Coronary artery (tissue), 2 donors: ENCODE results near the gene COMMD7.
"Not testable (repeated sequence)": the region's sequence is repeated elsewhere in the genome, so short reads cannot be mapped to it uniquely, and the experiment has no call there.

Source experiments
- DNase-seq: peaks from one replicate; pipeline ENCODE4 v3.0.0-alpha.2; 2017; ENCODE audit warnings: low spot score
- H3K27ac ChIP-seq, 2 donors: fragments of 200-600 bp; sonication (generic); one replicate each; pipeline ENCODE4 v1.5.1; 2016 to 2019
- H3K4me3 ChIP-seq: fragments of 200-600 bp; sonication (generic); 2 replicates; pipeline ENCODE4 v1.5.1; 2016; ENCODE audit warnings: mild to moderate bottlenecking, moderate library complexity
- CTCF ChIP-seq: fragments of 200-600 bp; sonication (generic); IDR thresholded peaks from one replicate; pipeline ENCODE4 v1.5.1; 2019; ENCODE audit warnings: antibody characterized with exemption

COMMD7 gene

DNA sequence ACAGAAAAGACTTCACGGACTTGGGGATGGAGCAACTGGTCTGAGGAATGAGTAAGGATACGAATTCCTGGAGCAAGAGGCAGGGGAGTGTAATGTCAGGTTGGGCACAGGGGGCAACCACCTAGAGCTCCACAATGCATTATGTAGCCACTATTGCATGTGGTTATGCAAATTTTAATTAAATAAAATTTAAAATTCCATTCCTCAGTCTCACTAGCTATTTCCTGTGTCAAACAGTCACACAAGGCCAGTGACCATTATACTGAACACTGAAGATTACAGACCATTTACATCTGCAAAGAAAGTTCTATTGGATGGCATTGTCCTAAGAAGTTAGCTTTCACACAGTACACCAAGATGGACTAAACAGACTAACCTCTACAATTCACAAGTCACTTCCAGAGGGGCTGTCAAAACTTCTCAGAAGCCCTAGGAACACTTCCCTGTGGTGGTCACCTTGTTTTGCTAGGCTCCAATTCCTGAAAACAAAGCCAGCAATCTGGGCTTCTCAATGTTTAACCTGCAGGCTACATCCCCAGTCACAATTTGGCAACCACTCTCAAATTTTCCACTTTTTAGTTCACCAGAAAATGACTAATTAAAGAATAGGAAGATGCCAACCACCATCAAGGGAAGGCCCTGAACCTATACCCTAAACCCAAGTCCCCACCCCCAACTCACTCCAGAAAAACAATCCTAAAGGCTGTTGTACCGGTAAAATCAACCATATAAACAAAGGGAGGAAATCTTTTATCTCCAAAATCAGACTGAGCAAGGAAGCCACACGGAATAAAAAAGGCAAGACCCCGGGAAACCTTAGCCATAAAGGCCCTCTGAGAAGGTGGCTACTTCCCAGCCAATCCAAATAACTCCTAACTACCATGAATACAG, 35.3 kb downstream of the COMMD7 start:
- no peak for DNase-seq
- no peak for TF ChIP-seq CTCF
- H3K27ac ChIP-seq, result no peak overlapping the region
- H3K4me3 ChIP-seq, result no peak overlapping the region

- no peak for TF ChIP-seq CTCF
Observed at GRCh38 chr20:32706486-32706885, 36.8 kb downstream of the COMMD7 start.

GRCh38 chr20:32702706-32703425, 40.4 kb downstream of the COMMD7 start:
- no peak overlapping the region for H3K4me3 ChIP-seq
- no peak overlapping the region for H3K27ac ChIP-seq
- DNase-seq, result no peak
- no peak for TF ChIP-seq CTCF

More at GRCh38 chr20:32706486-32706885, 36.8 kb downstream of the COMMD7 start:
- no peak for DNase-seq
- no peak overlapping the region for H3K27ac ChIP-seq
- no peak overlapping the region for H3K4me3 ChIP-seq

- Histone ChIP-seq H3K27ac (no peak overlapping the region), H3K4me3 (no peak overlapping the region)
- no peak for TF ChIP-seq CTCF
- DNase-seq, result no peak
Observed at GRCh38 chr20:32697608-32698007, 45.7 kb downstream of the COMMD7 start.

DNA sequence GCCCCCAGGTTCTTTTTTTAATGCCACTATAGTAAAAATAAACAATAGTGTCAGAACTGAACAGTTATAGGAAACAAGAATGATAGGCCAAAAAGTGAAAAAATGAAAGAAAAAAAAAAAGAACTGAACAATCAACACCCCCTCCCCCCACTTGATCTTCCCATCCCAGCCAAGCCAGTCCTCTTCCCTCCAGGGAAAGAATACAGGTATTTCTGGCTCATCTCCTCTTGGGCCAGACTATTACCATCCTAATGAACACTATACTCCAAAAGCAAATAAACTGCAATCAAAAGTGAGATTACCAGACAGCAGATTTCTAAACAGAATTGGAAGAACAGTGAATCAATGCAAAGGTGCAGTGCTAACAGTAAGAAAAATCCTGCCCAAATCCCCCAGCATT, 48.2 kb downstream of the COMMD7 start:
- DNase-seq, result no peak
- no peak for TF ChIP-seq CTCF
- H3K27ac ChIP-seq, result no peak overlapping the region
- no peak overlapping the region for H3K4me3 ChIP-seq

GRCh38 chr20:32688966-32689365, 54.3 kb downstream of the COMMD7 start:
- DNase-seq, H3K27ac ChIP-seq, H3K4me3 ChIP-seq: not testable (repeated sequence)

DNA sequence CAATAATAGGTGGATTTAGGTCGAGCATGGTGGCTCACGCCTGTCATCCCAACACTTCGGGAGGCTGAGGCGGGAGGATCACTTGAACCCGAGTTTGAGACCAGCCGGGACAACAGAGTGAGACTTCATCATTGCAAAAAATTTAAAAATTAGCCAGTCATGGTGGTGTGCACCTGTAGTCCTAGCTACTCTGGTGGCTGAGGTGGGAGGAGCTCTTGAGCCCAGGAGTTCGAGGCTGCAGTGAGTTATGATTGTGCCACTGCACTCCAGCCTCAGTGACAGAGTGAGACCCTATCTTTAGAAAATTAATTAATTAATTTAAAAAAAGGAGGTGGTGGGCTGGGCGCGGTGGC, 56.1 kb downstream of the COMMD7 start:
- no peak overlapping the region for H3K4me3 ChIP-seq
- no peak for DNase-seq
- no peak for TF ChIP-seq CTCF
- no peak overlapping the region for H3K27ac ChIP-seq
